ENCODE results near the gene RGR. TPM values are rescaled to one million over a fixed set of nuclear protein-coding genes. Genes with fewer than 3 reads are reported as not detected.

RGR gene
- total RNA-seq, 1 experiment from 2014 or later: not detected

- Mint-ChIP-seq H3K36me3 (ENCODE audit: insufficient read depth, unreplicated experiment) (no peaks in the 10 kb centered on the region), H3K4me3 (ENCODE audit: unreplicated experiment) (no peak overlapping the region), H3K27me3 (ENCODE audit: insufficient read depth, unreplicated experiment) (no peaks in the 10 kb centered on the region), H3K4me1 (ENCODE audit: low read depth, unreplicated experiment) (no peaks in the 10 kb centered on the region), H3K9me3 (ENCODE audit: unreplicated experiment) (no peaks in the 10 kb centered on the region), H3K27ac (ENCODE audit: unreplicated experiment) (no peak overlapping the region)
- Histone ChIP-seq H3K4me3 (ENCODE audit: low read depth, low read length) (no peak overlapping the region), H3K9me3 (0 out of 2 replicates have a peak, but pooled peaks cover 3% of the 10 kb centered on the region), H3K27me3 (replicated peaks; ENCODE audit: control insufficient read depth, insufficient read depth, low read length) (no peaks in the 10 kb centered on the region), H3K36me3 (ENCODE audit: control insufficient read depth, insufficient read depth, low read length) (no peaks in the 10 kb centered on the region), H3K4me1 (no peaks in the 10 kb centered on the region)
- ChIA-PET POLR2A (no interaction called here), CTCF (no interaction called here)
- no TSS peak for BruUV-seq (replicated peaks)
- no peak for TF ChIP-seq CTCF (IDR thresholded peaks at IDR 0.05; ENCODE audit: insufficient read depth in 1 of 2, low read depth in 1 of 2, low read length in 1 of 2, severe bottlenecking in 1 of 2, unreplicated experiment in 1 of 2)
- DNase-seq: no peak
- intact Hi-C loops (cut with micrococcal nuclease; ENCODE audit: unreplicated experiment): no loop called here
These were observed 45.4 kb downstream of the RGR start for GRCh38 chr10:84290235-84290634.

GRCh38 chr10:84291384-84291783 lies 46.5 kb downstream of the RGR start:
- H3K4me1 Mint-ChIP-seq (ENCODE audit: low read depth, unreplicated experiment): no peaks in the 10 kb centered on the region
- H3K27me3 ChIP-seq (replicated peaks; ENCODE audit: control insufficient read depth, insufficient read depth, low read length): no peaks in the 10 kb centered on the region
- ChIA-PET POLR2A (no interaction called here), CTCF (no interaction called here)
- no peaks in the 10 kb centered on the region for H3K36me3 ChIP-seq (ENCODE audit: control insufficient read depth, insufficient read depth, low read length)
- peak in 1 of 2 experiments; percentile 47 for DNase-seq
- no peaks in the 10 kb centered on the region for H3K27me3 Mint-ChIP-seq (ENCODE audit: insufficient read depth, unreplicated experiment)
- TF ChIP-seq CTCF (IDR thresholded peaks at IDR 0.05; ENCODE audit: insufficient read depth in 1 of 2, low read depth in 1 of 2, low read length in 1 of 2, severe bottlenecking in 1 of 2, unreplicated experiment in 1 of 2): no peak
- no peaks in the 10 kb centered on the region for H3K9me3 ChIP-seq
- H3K36me3 Mint-ChIP-seq (ENCODE audit: insufficient read depth, unreplicated experiment): no peaks in the 10 kb centered on the region
- no peak overlapping the region for H3K4me3 ChIP-seq (ENCODE audit: low read depth, low read length)
- no peaks in the 10 kb centered on the region for H3K4me1 ChIP-seq
- H3K9me3 Mint-ChIP-seq (ENCODE audit: unreplicated experiment): no peaks in the 10 kb centered on the region
- no peak overlapping the region for H3K4me3 Mint-ChIP-seq (ENCODE audit: unreplicated experiment)
- intact Hi-C loops (cut with micrococcal nuclease; ENCODE audit: unreplicated experiment): no loop called here
- BruUV-seq (replicated peaks): no TSS peak
- H3K27ac Mint-ChIP-seq (ENCODE audit: unreplicated experiment): no peak overlapping the region

- H3K9me3 ChIP-seq: no peaks in the 10 kb centered on the region
- no peak overlapping the region for H3K4me3 Mint-ChIP-seq (ENCODE audit: unreplicated experiment)
- no peaks in the 10 kb centered on the region for H3K9me3 Mint-ChIP-seq (ENCODE audit: unreplicated experiment)
- no peak for TF ChIP-seq CTCF (IDR thresholded peaks at IDR 0.05; ENCODE audit: insufficient read depth in 1 of 2, low read depth in 1 of 2, low read length in 1 of 2, severe bottlenecking in 1 of 2, unreplicated experiment in 1 of 2)
- H3K27ac Mint-ChIP-seq (ENCODE audit: unreplicated experiment): no peak overlapping the region
- no peaks in the 10 kb centered on the region for H3K4me1 ChIP-seq
- intact Hi-C loops (cut with micrococcal nuclease; ENCODE audit: unreplicated experiment): no loop called here
- ChIA-PET POLR2A (no interaction called here), CTCF (no interaction called here)
- DNase-seq: no peak
- H3K4me1 Mint-ChIP-seq (ENCODE audit: low read depth, unreplicated experiment): no peaks in the 10 kb centered on the region
- H3K27me3 ChIP-seq (replicated peaks; ENCODE audit: control insufficient read depth, insufficient read depth, low read length): no peaks in the 10 kb centered on the region
- no TSS peak for BruUV-seq (replicated peaks)
- no peaks in the 10 kb centered on the region for H3K36me3 ChIP-seq (ENCODE audit: control insufficient read depth, insufficient read depth, low read length)
- H3K36me3 Mint-ChIP-seq (ENCODE audit: insufficient read depth, unreplicated experiment): no peaks in the 10 kb centered on the region
- no peak overlapping the region for H3K4me3 ChIP-seq (ENCODE audit: low read depth, low read length)
- no peaks in the 10 kb centered on the region for H3K27me3 Mint-ChIP-seq (ENCODE audit: insufficient read depth, unreplicated experiment)
These were observed 47.6 kb downstream of the RGR start for GRCh38 chr10:84292502-84292901.
